NCI-H226 (cell line): ENCODE data around the gene CWC22.
A peak's percentile ranks its signal among the peaks of the same experiment; 100 is the strongest.
"Not testable (repeated sequence)": the region's sequence is repeated elsewhere in the genome, so short reads cannot be mapped to it uniquely, and the experiment has no call there.

Experiments used
- DNase-seq: peaks from one replicate; pipeline ENCODE4 v3.0.0-alpha.2; 2015

CWC22 gene

GRCh38 chr2:180006781-180007579, at the start of gene CWC22:
Gene CWC22 (minus strand): TSS chr2:180007297. CDS start chr2:179993341, 13,956 bp downstream.
- DNase-seq = peak; percentile 83

- DNase-seq = no peak
Observed at GRCh38 chr2:180056367-180057118, 49.4 kb upstream of the CWC22 start.

- DNase-seq = not testable (repeated sequence)
Observed at GRCh38 chr2:180054576-180054975, 47.5 kb upstream of the CWC22 start.

GRCh38 chr2:180050246-180050645, 43.1 kb upstream of the CWC22 start:
- DNase-seq = no peak

GRCh38 chr2:180048251-180048650, 41.2 kb upstream of the CWC22 start:
- DNase-seq = no peak

GRCh38 chr2:180046776-180047175, 39.7 kb upstream of the CWC22 start:
- DNase-seq = no peak

- DNase-seq = no peak
Observed at GRCh38 chr2:180046202-180046601, 39.1 kb upstream of the CWC22 start.

- DNase-seq = peak; percentile 89
Observed at GRCh38 chr2:180040146-180040925, 33.2 kb upstream of the CWC22 start.

GRCh38 chr2:180038997-180039396, 31.9 kb upstream of the CWC22 start:
- no peak for DNase-seq

- peak; percentile 70 for DNase-seq
Observed at GRCh38 chr2:180033993-180034894, 27.1 kb upstream of the CWC22 start.

GRCh38 chr2:180029575-180029974, 22.5 kb upstream of the CWC22 start:
- no peak for DNase-seq

GRCh38 chr2:180021850-180022249, 14.8 kb upstream of the CWC22 start:
- no peak for DNase-seq

- no peak for DNase-seq
Observed at GRCh38 chr2:180017784-180018183, 10.7 kb upstream of the CWC22 start.

GRCh38 chr2:180016937-180017336, 9.8 kb upstream of the CWC22 start:
- DNase-seq = no peak

- no peak for DNase-seq
Observed at GRCh38 chr2:180015951-180016709, 9.0 kb upstream of the CWC22 start.

- DNase-seq = peak; percentile 83
Observed at GRCh38 chr2:180012523-180012922, 5.4 kb upstream of the CWC22 start.

- DNase-seq = no peak
Observed at GRCh38 chr2:180010701-180011100, 3.6 kb upstream of the CWC22 start.

- no peak for DNase-seq
Observed at GRCh38 chr2:180006231-180006630, 866 bp downstream of the CWC22 start.

GRCh38 chr2:180005465-180005864, 1.6 kb downstream of the CWC22 start:
- not testable (repeated sequence) for DNase-seq

GRCh38 chr2:180004731-180005130, 2.4 kb downstream of the CWC22 start:
- no peak for DNase-seq

GRCh38 chr2:180003559-180003958, 3.5 kb downstream of the CWC22 start:
- DNase-seq = no peak
